K562 (cell line): ENCODE results near the gene COL15A1. TPM values are rescaled to one million over a fixed set of nuclear protein-coding genes. Genes with fewer than 3 reads are reported as not detected.

Experiments used
- ATAC-seq: fragments of 200-7000 bp; cut with Tn5 transposase; 3 replicates; pipeline ENCODE4 v1.9.1; 2020; ENCODE audit warnings: moderate library complexity
- BruUV-seq: library from RNA; stranded (reverse); fragments of 400-500 nt; replicated peaks from 2 replicates; lab custom pipeline; 2021; lab: Mats Ljungman, UMichigan
- CTCF ChIA-PET: fragments of 300-600 bp; formaldehyde crosslinking; extraction: SDS; loops from one replicate; lab custom pipeline; 2021; ENCODE audit warnings: low intra/inter-chr PET ratio; lab: Yijun Ruan, JAX
- POLR2A ChIA-PET: fragments of 300-600, 350-650 bp; sonication (Branson Sonifier 250); formaldehyde crosslinking; extraction: SDS; loops from one replicate; lab custom pipeline; 2021; ENCODE audit warnings: antibody characterized with exemption, inconsistent platforms; lab: Yijun Ruan, JAX
- DNase-seq, 4 experiments: peaks; one replicate each; pipeline versions ENCODE4 v3.0.0 to v3.0.0-alpha.2; 2011 to 2018; ENCODE audit warnings: low spot score in 3 of 4, mixed read lengths in 3 of 4; ENCODE audit errors: extremely low read depth in 1 of 4
- FAIRE-seq: peaks from 2 replicates; lab custom pipeline; 2011; peaks lifted over from hg19 to GRCh38; lab: Jason Lieb, UNC
- H2AFZ ChIP-seq: 2 replicates; pipeline ENCODE4 v1.6.0; 2011; ENCODE audit warnings: low read depth, low read length, control low read depth, inconsistent platforms
- H3K27ac ChIP-seq: fragments of 200-600 bp; 3 replicates; pipeline ENCODE4 v1.8.0; 2011; ENCODE audit warnings: low read depth, mild to moderate bottlenecking, control low read depth, inconsistent platforms, low read length, moderate library complexity, mixed read lengths; ENCODE audit errors: extremely low read depth
- H3K27me3 ChIP-seq, 2 experiments: fragments of 300-600 bp in 1 of 2; 2 replicates in 1 of 2; 3 replicates in 1 of 2; pipeline versions ENCODE4 v1.6.0 to v1.8.0; 2011; ENCODE audit warnings: inconsistent platforms in 2 of 2, low read length in 2 of 2, mild to moderate bottlenecking in 1 of 2, mixed read lengths in 1 of 2, moderate library complexity in 1 of 2; ENCODE audit not compliant: control insufficient read depth in 2 of 2, insufficient read depth in 2 of 2
- H3K36me3 ChIP-seq: fragments of 300-600 bp; 3 replicates; pipeline ENCODE4 v1.8.0; 2011; ENCODE audit warnings: mild to moderate bottlenecking, low read length, inconsistent platforms; ENCODE audit not compliant: control insufficient read depth, insufficient read depth
- H3K4me1 ChIP-seq, 2 experiments: fragments of 200-600 bp in 1 of 2; replicated peaks in 1 of 2; 2 replicates in 1 of 2; 3 replicates in 1 of 2; pipeline versions ENCODE4 v1.5.1 to v1.8.0; 2011; ENCODE audit warnings: inconsistent platforms in 2 of 2, low read length in 2 of 2, mild to moderate bottlenecking in 1 of 2, mixed read lengths in 1 of 2, moderate library complexity in 1 of 2; ENCODE audit not compliant: control insufficient read depth in 2 of 2, insufficient read depth in 2 of 2
- H3K4me2 ChIP-seq: 2 replicates; pipeline ENCODE4 v1.6.1; 2011; ENCODE audit warnings: low read length, control low read depth, inconsistent platforms, mixed read lengths; ENCODE audit not compliant: insufficient read depth
- H3K4me3 ChIP-seq: fragments of 200-600 bp; sonication (generic), shearing (Covaris generic); 2 replicates; pipeline ENCODE4 v1.5.1; 2016; ENCODE audit warnings: control low read depth, inconsistent platforms
- H3K79me2 ChIP-seq: fragments of 200-600 bp; 3 replicates; pipeline ENCODE4 v1.8.0; 2011; ENCODE audit warnings: low read length, inconsistent platforms; ENCODE audit not compliant: control insufficient read depth, insufficient read depth
- H3K9ac ChIP-seq, 2 experiments: 2 replicates each; pipeline versions ENCODE4 v1.6.0 to v1.6.1; 2011; ENCODE audit warnings: low read depth in 2 of 2, low read length in 2 of 2, control low read depth in 1 of 2, inconsistent platforms in 1 of 2, mild to moderate bottlenecking in 1 of 2, mixed read lengths in 1 of 2; ENCODE audit not compliant: insufficient read depth in 1 of 2
- H3K9me1 ChIP-seq: one replicate; pipeline ENCODE4 v1.6.0; 2011; ENCODE audit warnings: inconsistent platforms, mild to moderate bottlenecking, low read length, moderate library complexity; ENCODE audit not compliant: control insufficient read depth, insufficient read depth
- H3K9me3 ChIP-seq: replicated peaks from 2 replicates; pipeline ENCODE4 v1.5.1; 2011; ENCODE audit warnings: low read depth, low read length, inconsistent platforms; ENCODE audit not compliant: control insufficient read depth, insufficient read depth
- H4K20me1 ChIP-seq: replicated peaks from 2 replicates; pipeline ENCODE4 v1.6.1; 2011; ENCODE audit warnings: low read length, inconsistent platforms, mixed read lengths; ENCODE audit not compliant: control insufficient read depth, insufficient read depth
- ARHGAP35 ChIP-seq: fragments of 450-650 bp; IDR thresholded peaks from 2 replicates; pipeline ENCODE4 v1.6.1; 2018; ENCODE audit not compliant: partially characterized antibody
- CBFB ChIP-seq: sonication (generic); formaldehyde crosslinking; IDR thresholded peaks from 2 replicates; pipeline ENCODE4 v1.4.0; 2020; ENCODE audit warnings: mild to moderate bottlenecking, missing genetic modification reagents
- FUS ChIP-seq: fragments of 200-400 bp; formaldehyde crosslinking; optimal IDR thresholded peaks from 2 replicates; pipeline ENCODE3; 2017; ENCODE audit warnings: low read depth, low read length
- JUN ChIP-seq, 2 experiments: sonication (generic) in 1 of 2; formaldehyde crosslinking in 1 of 2; IDR thresholded peaks; 2 replicates each; pipeline versions ENCODE4 v1.6.1 to v1.8.0; 2012 to 2022; ENCODE audit warnings: borderline replicate concordance in 2 of 2, mild to moderate bottlenecking in 2 of 2, improper control_type of control experiment in 1 of 2, low read depth in 1 of 2, low read length in 1 of 2, missing genetic modification reagents in 1 of 2
- JUNB ChIP-seq: fragments of 450-650 bp; formaldehyde crosslinking; conservative IDR thresholded peaks from 2 replicates; pipeline ENCODE4 v1.4.0; 2020; ENCODE audit warnings: mild to moderate bottlenecking
- KAT7 ChIP-seq: sonication (generic); formaldehyde crosslinking; IDR thresholded peaks from 2 replicates; pipeline ENCODE4 v1.8.0; 2022; ENCODE audit warnings: missing genetic modification reagents, mild to moderate bottlenecking, borderline replicate concordance
- KLF16 ChIP-seq: IDR thresholded peaks from 2 replicates; pipeline ENCODE4 v1.6.1; 2016; ENCODE audit warnings: antibody characterized with exemption
- L3MBTL2 ChIP-seq: fragments of 450-650 bp; IDR thresholded peaks from 2 replicates; pipeline ENCODE4 v1.6.1; 2016; ENCODE audit warnings: mild to moderate bottlenecking, moderate library complexity
- PHF21A ChIP-seq: fragments of 450-650 bp; IDR thresholded peaks from 2 replicates; pipeline ENCODE4 v1.6.1; 2017; ENCODE audit warnings: low read depth, borderline replicate concordance
- STAG1 ChIP-seq: sonication (generic); formaldehyde crosslinking; IDR thresholded peaks from 2 replicates; pipeline ENCODE4 v1.5.0; 2020; ENCODE audit warnings: missing genetic modification reagents, borderline replicate concordance
- TEAD4 ChIP-seq, 2 experiments: sonication (generic) in 1 of 2; formaldehyde crosslinking in 1 of 2; IDR thresholded peaks; 2 replicates each; pipeline versions ENCODE4 v1.6.1 to v1.8.0; 2012 to 2022; ENCODE audit warnings: borderline replicate concordance in 1 of 2, inconsistent platforms in 1 of 2, low read length in 1 of 2, mild to moderate bottlenecking in 1 of 2, missing genetic modification reagents in 1 of 2
- THAP7 ChIP-seq: fragments of 250-450 bp; sonication (Bioruptor Pico); IDR thresholded peaks from 2 replicates; pipeline ENCODE4 v1.5.0; 2021
- ZNF232 ChIP-seq: sonication (generic); formaldehyde crosslinking; IDR thresholded peaks from 2 replicates; pipeline ENCODE4 v1.8.0; 2022; ENCODE audit warnings: mild to moderate bottlenecking, missing genetic modification reagents
- ZNF324 ChIP-seq: fragments of 250-450 bp; sonication (Bioruptor Pico); IDR thresholded peaks from 2 replicates; pipeline ENCODE4 v1.4.0; 2020; ENCODE audit warnings: mild to moderate bottlenecking
- WGBS: fragments of 100-300 bp; shearing (Covaris generic); methylation state at CpG from one replicate; pipeline ENCODE4 v1.1.6; 2016; ENCODE audit warnings: low coverage, mixed read lengths; ENCODE audit not compliant: insufficient coverage; ENCODE audit errors: missing lambda C conversion rate; 5-methylcytosine and 5-hydroxymethylcytosine counted together
- in situ Hi-C: fragments of 300-500 bp; cut with MboI; formaldehyde crosslinking; loops from 4 replicates; pipeline ENCODE4 v1.15.0; 2018; ENCODE audit warnings: inconsistent platforms, mixed read lengths
- intact Hi-C: fragments of 100-400 bp; cut with micrococcal nuclease; formaldehyde crosslinking; loops from 2 replicates; pipeline ENCODE4 v1.14.2; 2022
- polyA plus RNA-seq, 8 experiments: library from polyadenylated mRNA; depleted of rRNA in 4 of 8; stranded (reverse) in 5 of 8; unstranded in 3 of 8; fragments of >200 nt; fragmentation: Nextera tagmentation in 2 of 8; fragmentation: Illumina TruSeq in 1 of 8; extraction: Ambion mirVana in 2 of 8; extraction: Trizol in 1 of 8; gene quantifications; 2 replicates each; pipeline versions ENCODE4 v1.2.1 to v1.2.3, GENCODE V29; 2011 to 2014; ENCODE audit warnings: inconsistent platforms in 1 of 8, missing spikeins in 1 of 8
- total RNA-seq, 7 experiments: library from RNA; depleted of rRNA in 6 of 7; stranded (reverse); fragments of >200 nt in 6 of 7; fragmentation: Illumina TruSeq in 2 of 7; extraction: Trizol in 2 of 7; gene quantifications; 2 replicates each; pipeline versions ENCODE4 v1.2.1 to v1.2.3, GENCODE V29; 2011 to 2021; ENCODE audit warnings: low replicate concordance in 1 of 7

The COL15A1 gene
- total and polyA plus RNA-seq, 9 of the 15 experiments (the other 6 are each of a cell fraction or from before 2014, with no cell fraction given), result 0.46 to 5.1 (median 2.6) TPM

DNA sequence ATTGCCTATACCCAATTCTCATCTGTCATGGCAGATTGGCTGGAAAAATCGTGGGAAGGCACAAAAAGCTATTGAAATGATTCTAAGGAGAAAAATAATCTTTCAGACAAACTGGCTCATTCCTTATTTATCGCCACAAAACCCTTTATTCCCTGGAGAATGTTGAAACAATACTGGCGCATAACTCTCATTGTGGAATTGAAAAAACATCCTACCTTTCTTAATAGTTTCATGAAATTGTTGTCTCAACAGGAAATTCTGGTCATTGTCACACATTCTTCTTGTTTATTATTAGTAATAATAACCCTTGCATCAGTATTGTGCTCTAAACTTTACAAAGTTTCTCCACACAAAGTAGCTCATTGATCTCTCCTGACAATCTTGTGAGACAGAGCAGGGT lies 48.9 kb upstream of the COL15A1 start:
- H3K4me1 ChIP-seq, result peaks cover 0 to 6% of the 10 kb centered on the region in 2 experiments; a peak in 3 of 5 replicates

More for the DNA sequence above, 48.9 kb upstream of the COL15A1 start:
- intact Hi-C loops (no loop called here), in situ Hi-C loops (no loop called here)
- FAIRE-seq (no peak), ATAC-seq (no peak), DNase-seq (no peak)
- H3K9ac ChIP-seq, result no peak overlapping the region
- H3K9me1 ChIP-seq, result no peaks in the 10 kb centered on the region
- H3K27ac ChIP-seq, result no peak overlapping the region
- no peak for TF ChIP-seq TEAD4 (IDR thresholded peaks at IDR 0.05; ENCODE audit: low read length)
- TF ChIP-seq TEAD4 (CRISPR knock-in tag; IDR thresholded peaks at IDR 0.05; ENCODE audit: borderline replicate concordance), result no peak
- no peak for TF ChIP-seq KLF16
- no peak for TF ChIP-seq ZNF324 (CRISPR knock-in tag)
- no peak for TF ChIP-seq STAG1
- no peak for TF ChIP-seq KAT7 (CRISPR knock-in tag)
- no peak for TF ChIP-seq L3MBTL2
- TF ChIP-seq FUS, result no peak
- no peak for TF ChIP-seq THAP7 (CRISPR knock-in tag)
- no peak for TF ChIP-seq JUNB (CRISPR knock-in tag)
- TF ChIP-seq PHF21A, result no peak
- TF ChIP-seq ZNF232 (CRISPR knock-in tag), result no peak
- no peak for TF ChIP-seq ARHGAP35
- TF ChIP-seq CBFB (CRISPR knock-in tag), result no peak
- TF ChIP-seq JUN (IDR thresholded peaks at IDR 0.05; ENCODE audit: borderline replicate concordance, low read depth, low read length), result no peak
- no peak for TF ChIP-seq JUN (CRISPR knock-in tag; IDR thresholded peaks at IDR 0.05; ENCODE audit: borderline replicate concordance)
- 0 out of 2 replicates have a peak, but pooled peaks cover 3% of the 10 kb centered on the region for H3K9me3 ChIP-seq
- H3K4me3 ChIP-seq, result no peak overlapping the region
- CTCF ChIA-PET, result no interaction called here
- no TSS peak for BruUV-seq
- H3K27me3 ChIP-seq, result no peaks in the 10 kb centered on the region
- POLR2A ChIA-PET, result no interaction called here
- H3K79me2 ChIP-seq, result no peaks in the 10 kb centered on the region
- H2AFZ ChIP-seq, result no peak overlapping the region
- WGBS, result 60% methylated on average over 3 of the region's 3 CpGs
- H3K36me3 ChIP-seq, result no peaks in the 10 kb centered on the region
- H4K20me1 ChIP-seq, result no peaks in the 10 kb centered on the region
- H3K4me2 ChIP-seq, result no peak overlapping the region
